H1 (cell line): ENCODE results near the gene GJC2. TPM values are rescaled to one million over a fixed set of nuclear protein-coding genes. Genes with fewer than 3 reads are reported as not detected.

Experiments used
- CTCF ChIA-PET: fragments of 300-600 bp; sonication (Branson Sonifier 250); formaldehyde crosslinking; loops from one replicate; lab custom pipeline; 2021; ENCODE audit not compliant: partially characterized antibody; lab: Charles Lee
- POLR2A ChIA-PET: fragments of 300-600 bp; sonication (Branson Sonifier 250); formaldehyde crosslinking; loops from one replicate; lab custom pipeline; 2021; ENCODE audit warnings: inconsistent platforms; ENCODE audit not compliant: partially characterized antibody; lab: Charles Lee
- DNase-seq, 2 experiments: peaks; one replicate each; pipeline versions ENCODE4 v3.0.0 to v3.0.0-alpha.2; 2010 to 2022; ENCODE audit warnings: low spot score in 2 of 2, low read depth in 1 of 2, mixed read lengths in 1 of 2
- FAIRE-seq: peaks from 2 replicates; lab custom pipeline; 2011; peaks lifted over from hg19 to GRCh38; lab: Jason Lieb, UNC
- H2AFZ ChIP-seq: 2 replicates; pipeline ENCODE4 v1.8.1; 2012; ENCODE audit warnings: low read length, inconsistent platforms
- H2AK5ac ChIP-seq: 2 replicates; pipeline ENCODE4 v1.6.1; 2013; ENCODE audit warnings: low read depth, low read length
- H2BK120ac ChIP-seq: replicated peaks from 2 replicates; pipeline ENCODE3; 2013; ENCODE audit warnings: low read depth, low read length, inconsistent platforms
- H2BK12ac ChIP-seq: 2 replicates; pipeline ENCODE4 v1.6.1; 2013; ENCODE audit warnings: low read depth, low read length
- H2BK15ac ChIP-seq: 2 replicates; pipeline ENCODE4 v1.6.1; 2013; ENCODE audit warnings: low read length
- H2BK20ac ChIP-seq: 2 replicates; pipeline ENCODE4 v1.6.1; 2013; ENCODE audit warnings: low read length
- H2BK5ac ChIP-seq: 2 replicates; pipeline ENCODE4 v1.6.1; 2013; ENCODE audit warnings: low read depth, low read length
- H3K14ac ChIP-seq: 2 replicates; pipeline ENCODE4 v1.6.1; 2013; ENCODE audit warnings: inconsistent platforms; ENCODE audit not compliant: insufficient read length
- H3K18ac ChIP-seq: 2 replicates; pipeline ENCODE4 v1.6.1; 2013; ENCODE audit warnings: low read length; ENCODE audit errors: extremely low read depth
- H3K23ac ChIP-seq: 2 replicates; pipeline ENCODE4 v1.6.1; 2013; ENCODE audit warnings: inconsistent platforms; ENCODE audit not compliant: insufficient read length
- H3K23me2 ChIP-seq: 2 replicates; pipeline ENCODE4 v1.6.1; 2013; ENCODE audit warnings: low read depth, low read length
- H3K27ac ChIP-seq: 2 replicates; pipeline ENCODE4 v1.6.1; 2011; ENCODE audit warnings: low read depth, low read length, inconsistent platforms
- H3K27me3 ChIP-seq, 4 experiments: replicated peaks in 1 of 4; 1 replicate in 1 of 4; 2 replicates in 3 of 4; pipeline versions ENCODE4 v1.6.1 to v1.8.1; 2011 to 2013; ENCODE audit warnings: low read length in 3 of 4, mild to moderate bottlenecking in 3 of 4, inconsistent platforms in 2 of 4, mixed read lengths in 2 of 4, moderate library complexity in 1 of 4; ENCODE audit not compliant: control insufficient read depth in 3 of 4, insufficient read depth in 3 of 4; ENCODE audit errors: extremely low read depth in 1 of 4
- H3K36me3 ChIP-seq, 4 experiments: 2 replicates each; pipeline versions ENCODE4 v1.6.1 to v1.8.1; 2011 to 2013; ENCODE audit warnings: mild to moderate bottlenecking in 4 of 4, low read length in 3 of 4, moderate library complexity in 2 of 4, control low read depth in 1 of 4, inconsistent platforms in 1 of 4; ENCODE audit not compliant: insufficient read depth in 4 of 4, control insufficient read depth in 2 of 4
- H3K4ac ChIP-seq: replicated peaks from 2 replicates; pipeline ENCODE3; 2013; ENCODE audit warnings: low read length, low read depth, mixed read lengths, inconsistent platforms; ENCODE audit not compliant: insufficient read length
- H3K4me1 ChIP-seq, 4 experiments: replicated peaks in 1 of 4; 1 replicate in 1 of 4; 2 replicates in 3 of 4; pipeline versions ENCODE4 v1.6.1 to v1.8.1; 2011 to 2013; ENCODE audit warnings: low read length in 3 of 4, inconsistent platforms in 2 of 4, mixed read lengths in 1 of 4; ENCODE audit not compliant: insufficient read depth in 4 of 4, control insufficient read depth in 3 of 4
- H3K4me2 ChIP-seq, 2 experiments: 2 replicates each; pipeline versions ENCODE4 v1.6.1 to v1.8.1; 2011 to 2013; ENCODE audit warnings: low read depth in 2 of 2, low read length in 2 of 2, control low read depth in 1 of 2, inconsistent platforms in 1 of 2, mild to moderate bottlenecking in 1 of 2; ENCODE audit not compliant: insufficient read depth in 1 of 2
- H3K4me3 ChIP-seq, 4 experiments: fragments of 200-600, 300-600 bp in 1 of 4; sonication (generic), shearing (Covaris generic), sonication (Bioruptor Twin) in 1 of 4; 2 replicates each; pipeline versions ENCODE4 v1.5.1 to v1.8.1; 2011 to 2016; ENCODE audit warnings: low read length in 4 of 4, low read depth in 3 of 4, control low read depth in 2 of 4, inconsistent platforms in 2 of 4, mild to moderate bottlenecking in 2 of 4, mixed read lengths in 1 of 4, moderate library complexity in 1 of 4; ENCODE audit not compliant: insufficient read depth in 2 of 4; ENCODE audit errors: extremely low read depth in 1 of 4
- H3K56ac ChIP-seq: replicated peaks from 2 replicates; pipeline ENCODE3; 2013; ENCODE audit warnings: low read depth, mild to moderate bottlenecking, mixed read lengths, low read length, inconsistent platforms; ENCODE audit not compliant: insufficient read length
- H3K79me1 ChIP-seq: 2 replicates; pipeline ENCODE4 v1.6.1; 2013; ENCODE audit warnings: low read depth, low read length, control low read depth
- H3K79me2 ChIP-seq, 2 experiments: 2 replicates each; pipeline versions ENCODE4 v1.6.1 to v1.8.1; 2012 to 2013; ENCODE audit warnings: low read length in 2 of 2, mild to moderate bottlenecking in 2 of 2, inconsistent platforms in 1 of 2; ENCODE audit not compliant: insufficient read depth in 2 of 2, control insufficient read depth in 1 of 2
- H3K9ac ChIP-seq, 4 experiments: replicated peaks in 1 of 4; 1 replicate in 1 of 4; 2 replicates in 3 of 4; pipeline versions ENCODE4 v1.6.1 to v1.8.1; 2011 to 2013; ENCODE audit warnings: low read depth in 3 of 4, low read length in 3 of 4, control low read depth in 2 of 4, mild to moderate bottlenecking in 2 of 4, moderate library complexity in 2 of 4, inconsistent platforms in 1 of 4; ENCODE audit errors: extremely low read depth in 1 of 4
- H3K9me3 ChIP-seq, 2 experiments: 2 replicates each; pipeline versions ENCODE4 v1.6.1 to v1.8.1; 2012 to 2013; ENCODE audit warnings: mild to moderate bottlenecking in 2 of 2, moderate library complexity in 2 of 2, control low read depth in 1 of 2, inconsistent platforms in 1 of 2, low read depth in 1 of 2, low read length in 1 of 2, mixed read lengths in 1 of 2; ENCODE audit not compliant: insufficient read depth in 2 of 2
- H4K20me1 ChIP-seq, 2 experiments: replicated peaks in 1 of 2; 2 replicates each; pipeline versions ENCODE3 to v1.8.1; 2011 to 2013; ENCODE audit warnings: inconsistent platforms in 2 of 2, low read length in 2 of 2, mild to moderate bottlenecking in 1 of 2; ENCODE audit not compliant: insufficient read depth in 2 of 2, control insufficient read depth in 1 of 2
- H4K5ac ChIP-seq: 2 replicates; pipeline ENCODE4 v1.6.1; 2013; ENCODE audit warnings: low read length, low read depth, mixed read lengths, inconsistent platforms; ENCODE audit not compliant: insufficient read length
- H4K8ac ChIP-seq: 2 replicates; pipeline ENCODE4 v1.8.0; 2013; ENCODE audit warnings: mild to moderate bottlenecking, moderate library complexity, low read length, inconsistent platforms; ENCODE audit not compliant: insufficient read depth; ENCODE audit errors: extremely low read depth
- H4K91ac ChIP-seq: replicated peaks from 2 replicates; pipeline ENCODE3; 2013; ENCODE audit warnings: low read length, mixed read lengths, inconsistent platforms; ENCODE audit not compliant: insufficient read length
- ATF3 ChIP-seq: IDR thresholded peaks from 2 replicates; pipeline ENCODE4 v1.6.1; 2011; ENCODE audit warnings: low read depth, mild to moderate bottlenecking, low read length; ENCODE audit not compliant: insufficient read depth
- BCL11A ChIP-seq, 2 experiments: IDR thresholded peaks; one replicate each; pipeline ENCODE4 v1.6.1; 2011; ENCODE audit warnings: low read depth in 2 of 2, low read length in 2 of 2, mild to moderate bottlenecking in 2 of 2
- BRCA1 ChIP-seq: IDR thresholded peaks from 2 replicates; pipeline ENCODE4 v1.6.1; 2012; ENCODE audit warnings: low read depth, low read length, improper control_type of control experiment
- CHD2 ChIP-seq: IDR thresholded peaks from 2 replicates; pipeline ENCODE4 v1.6.1; 2012; ENCODE audit warnings: low read length, improper control_type of control experiment
- E2F6 ChIP-seq: IDR thresholded peaks from 2 replicates; pipeline ENCODE4 v1.6.1; 2012; ENCODE audit warnings: inconsistent platforms
- NRF1 ChIP-seq: IDR thresholded peaks from 2 replicates; pipeline ENCODE4 v1.6.1; 2011; ENCODE audit warnings: mild to moderate bottlenecking, low read depth, low read length, improper control_type of control experiment
- POU5F1 ChIP-seq: IDR thresholded peaks from 2 replicates; pipeline ENCODE4 v1.6.1; 2011; ENCODE audit warnings: low read depth, mild to moderate bottlenecking, low read length, moderate library complexity
- TCF12 ChIP-seq: IDR thresholded peaks from 2 replicates; pipeline ENCODE4 v1.6.1; 2011; ENCODE audit warnings: low read depth, mild to moderate bottlenecking, low read length
- WGBS, 2 experiments: shearing (Covaris generic) in 1 of 2; methylation state at CpG; one replicate each; pipeline versions ENCODE4 v1.1.6 to v1.1.7; 2013 to 2015; ENCODE audit warnings: low lambda C conversion rate in 2 of 2, mixed read lengths in 2 of 2, inconsistent platforms in 1 of 2, low coverage in 1 of 2, missing lambda C conversion rate in 1 of 2; ENCODE audit not compliant: insufficient replicate concordance in 2 of 2, insufficient coverage in 1 of 2, insufficient read length in 1 of 2; ENCODE audit errors: extremely low coverage in 1 of 2, missing lambda C conversion rate in 1 of 2; 5-methylcytosine and 5-hydroxymethylcytosine counted together
- polyA plus RNA-seq, 7 experiments: library from polyadenylated mRNA; depleted of rRNA in 3 of 7; stranded (reverse) in 5 of 7; unstranded in 2 of 7; fragments of >200 nt in 5 of 7; fragments of 200-250 nt in 2 of 7; gene quantifications; 1 replicate in 5 of 7; 2 replicates in 1 of 7; 4 replicates in 1 of 7; pipeline versions ENCODE4 v1.2.1 to v1.2.3, GENCODE V29; 2011 to 2013; ENCODE audit warnings: missing spikeins in 2 of 7, mixed read lengths in 2 of 7
- total RNA-seq: library from RNA; stranded (reverse); fragmentation: NEBNext Ultra II Directional; extraction: Animal tissue kit (Norgen Biotek cat#: 25700); gene quantifications from 2 replicates; pipeline ENCODE4 v1.2.1, GENCODE V29; 2021

Gene GJC2
- total and polyA plus RNA-seq, 2 of the 8 experiments (the other 6 are each of a cell fraction or from before 2014, with no cell fraction given): 0.17 to 0.54 TPM

GRCh38 chr1:228148935-228149405, 760 bp upstream of the GJC2 start:
- no peaks in the 10 kb centered on the region for H3K27me3 ChIP-seq
- no peaks in the 10 kb centered on the region for H3K36me3 ChIP-seq
- H3K23me2 ChIP-seq: no peaks in the 10 kb centered on the region; the same call in 1 of the 2 replicates
- H3K9ac ChIP-seq: no peak overlapping the region
- H3K79me2 ChIP-seq: peaks cover 0 to 9% of the 10 kb centered on the region in 2 experiments; a peak in 2 of 4 replicates
- H3K4me2 ChIP-seq: no peak overlapping the region
- peak overlapping the region; percentile 3; the same call in 1 of the 2 replicates for H2BK5ac ChIP-seq
- 91% methylated on average over 8 of the region's 8 CpGs; no CpG with 5 or more reads in 1 of the 2 experiments for WGBS, 2 experiments
- H3K9me3 ChIP-seq: no peaks in the 10 kb centered on the region
- no peak overlapping the region for H3K56ac ChIP-seq
- FAIRE-seq (no peak), DNase-seq (peak in 1 of 2 experiments; percentile 45)
- H4K91ac ChIP-seq: no peak overlapping the region
- H2BK20ac ChIP-seq: no peak overlapping the region
- no peak overlapping the region for H2AK5ac ChIP-seq
- POLR2A ChIA-PET: interaction anchor here (0.8 to 3.1 kb wide), 7 partner anchors 8 to 65 kb away, joined by 3 to 18 read pairs (median 3); partner anchors contain the start of genes C1orf35 and GUK1
- H3K27ac ChIP-seq: no peak overlapping the region
- H2BK12ac ChIP-seq: no peak overlapping the region
- no peak overlapping the region for H3K4ac ChIP-seq
- no peak overlapping the region for H3K4me3 ChIP-seq
- H3K79me1 ChIP-seq: peaks cover under 1% of the 10 kb centered on the region
- 0 out of 2 replicates have a peak overlapping the region, but pooled peaks have one; percentile 18 for H4K8ac ChIP-seq
- H4K20me1 ChIP-seq: peaks cover 0 to 13% of the 10 kb centered on the region in 2 experiments
- H3K18ac ChIP-seq: no peak overlapping the region
- no peak overlapping the region for H2BK15ac ChIP-seq
- H3K4me1 ChIP-seq: peaks cover 0 to 10% (median 4%) of the 10 kb centered on the region in 4 experiments; a peak in 1 of 7 replicates
- CTCF ChIA-PET: interaction anchor here (1.1 to 2.8 kb wide), 5 partner anchors 14 to 145 kb away, joined by 3 to 10 read pairs (median 4); partner anchors contain the start of gene IBA57
- H2BK120ac ChIP-seq: no peak overlapping the region
- no peak overlapping the region for H2AFZ ChIP-seq
- H3K14ac ChIP-seq: no peak overlapping the region
- H3K23ac ChIP-seq: no peak overlapping the region
- H4K5ac ChIP-seq: no peak overlapping the region
- TF ChIP-seq CHD2 (no peak), E2F6 (no peak), NRF1 (no peak), POU5F1 (no peak), ATF3 (no peak), BCL11A (IDR thresholded peaks at IDR 0.05; ENCODE audit: low read depth in 2 of 2, low read length in 2 of 2) (no peak), TCF12 (no peak), BRCA1 (no peak)
